Measurements from ENCODE around the gene PHGDH.

DNA sequence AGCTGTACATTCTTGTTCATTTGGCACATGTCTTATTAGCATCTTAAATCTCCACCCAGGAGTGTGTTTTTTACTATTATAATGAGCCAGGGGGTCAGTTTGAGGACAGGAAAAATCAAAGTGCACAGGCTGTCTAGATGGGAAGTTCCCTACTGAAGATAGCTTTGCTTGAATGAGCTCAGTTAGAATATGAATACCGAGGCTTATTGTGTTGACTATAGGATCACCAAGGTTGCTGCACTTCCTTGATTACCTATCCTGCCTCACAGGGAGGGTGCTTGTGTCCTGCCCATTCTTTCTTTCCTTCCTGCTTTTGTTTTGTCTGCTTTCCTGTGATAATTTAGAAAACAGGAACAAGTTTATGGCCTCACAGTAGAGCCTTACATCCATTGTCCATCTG lies 16.3 kb downstream of the PHGDH start:
- TF ChIP-seq, protein P1, sequence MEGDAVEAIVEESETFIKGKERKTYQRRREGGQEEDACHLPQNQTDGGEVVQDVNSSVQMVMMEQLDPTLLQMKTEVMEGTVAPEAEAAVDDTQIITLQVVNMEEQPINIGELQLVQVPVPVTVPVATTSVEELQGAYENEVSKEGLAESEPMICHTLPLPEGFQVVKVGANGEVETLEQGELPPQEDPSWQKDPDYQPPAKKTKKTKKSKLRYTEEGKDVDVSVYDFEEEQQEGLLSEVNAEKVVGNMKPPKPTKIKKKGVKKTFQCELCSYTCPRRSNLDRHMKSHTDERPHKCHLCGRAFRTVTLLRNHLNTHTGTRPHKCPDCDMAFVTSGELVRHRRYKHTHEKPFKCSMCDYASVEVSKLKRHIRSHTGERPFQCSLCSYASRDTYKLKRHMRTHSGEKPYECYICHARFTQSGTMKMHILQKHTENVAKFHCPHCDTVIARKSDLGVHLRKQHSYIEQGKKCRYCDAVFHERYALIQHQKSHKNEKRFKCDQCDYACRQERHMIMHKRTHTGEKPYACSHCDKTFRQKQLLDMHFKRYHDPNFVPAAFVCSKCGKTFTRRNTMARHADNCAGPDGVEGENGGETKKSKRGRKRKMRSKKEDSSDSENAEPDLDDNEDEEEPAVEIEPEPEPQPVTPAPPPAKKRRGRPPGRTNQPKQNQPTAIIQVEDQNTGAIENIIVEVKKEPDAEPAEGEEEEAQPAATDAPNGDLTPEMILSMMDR (IDR thresholded peaks at IDR 0.05; ENCODE audit: low read depth, low read length), result no peak
- no peak for TF ChIP-seq EZH2phosphoT487 (IDR thresholded peaks at IDR 0.05; ENCODE audit: low read depth)

Measured in OCI-LY3 (cell line).